22Rv1 (cell line): ENCODE data around the gene GAS7.

ENCODE experiments used
- ZFX ChIP-seq: fragments of 450-650 bp; IDR thresholded peaks from 2 replicates; pipeline ENCODE4 v1.6.1; 2017; ENCODE audit warnings: antibody characterized with exemption, borderline replicate concordance
- TF ChIP-seq, protein P1 (sequence below): fragments of 450-650 bp; IDR thresholded peaks from 2 replicates; pipeline ENCODE4 v1.5.1; 2017; ENCODE audit warnings: mild to moderate bottlenecking

DNA sequence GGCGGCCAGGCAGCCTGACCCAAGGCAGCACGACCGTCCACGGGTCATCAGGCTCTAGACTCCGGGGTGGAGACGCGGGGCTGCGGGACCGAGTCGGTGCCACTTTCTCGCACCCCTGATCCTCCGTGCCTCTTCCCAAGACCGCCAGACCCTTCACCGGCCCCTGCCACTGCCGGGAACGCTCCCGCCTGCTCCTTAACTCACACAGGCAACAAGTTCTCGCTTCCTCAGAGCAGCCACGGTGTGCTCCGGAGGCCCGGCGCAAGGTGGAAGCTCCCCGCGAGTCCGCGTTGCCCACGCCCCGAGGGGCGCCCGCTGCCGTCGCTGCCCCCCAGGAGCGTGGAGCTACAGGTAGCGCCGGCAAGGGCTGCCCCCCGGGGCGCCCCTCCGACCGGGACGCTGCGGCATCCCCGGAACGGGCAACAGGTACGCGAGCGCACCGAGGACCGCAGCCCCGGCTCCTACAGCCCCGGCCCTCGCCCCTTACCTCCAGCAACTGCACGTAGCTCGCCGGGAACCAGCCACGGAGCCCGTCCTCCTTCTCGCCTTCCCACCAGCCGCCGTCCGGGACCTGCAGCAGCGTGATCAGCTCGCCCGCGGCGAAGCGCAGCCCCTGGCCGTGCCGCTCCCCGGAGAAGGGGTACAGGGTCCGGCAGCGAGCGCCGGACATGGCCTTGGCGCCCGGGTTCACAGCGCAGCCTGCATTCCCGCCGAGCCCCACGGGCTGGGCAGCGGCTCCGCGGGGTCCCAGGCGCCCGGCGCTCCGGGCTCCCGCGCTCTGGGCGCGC is 491 bp downstream of the GAS7 start:
- TF ChIP-seq, protein P1, sequence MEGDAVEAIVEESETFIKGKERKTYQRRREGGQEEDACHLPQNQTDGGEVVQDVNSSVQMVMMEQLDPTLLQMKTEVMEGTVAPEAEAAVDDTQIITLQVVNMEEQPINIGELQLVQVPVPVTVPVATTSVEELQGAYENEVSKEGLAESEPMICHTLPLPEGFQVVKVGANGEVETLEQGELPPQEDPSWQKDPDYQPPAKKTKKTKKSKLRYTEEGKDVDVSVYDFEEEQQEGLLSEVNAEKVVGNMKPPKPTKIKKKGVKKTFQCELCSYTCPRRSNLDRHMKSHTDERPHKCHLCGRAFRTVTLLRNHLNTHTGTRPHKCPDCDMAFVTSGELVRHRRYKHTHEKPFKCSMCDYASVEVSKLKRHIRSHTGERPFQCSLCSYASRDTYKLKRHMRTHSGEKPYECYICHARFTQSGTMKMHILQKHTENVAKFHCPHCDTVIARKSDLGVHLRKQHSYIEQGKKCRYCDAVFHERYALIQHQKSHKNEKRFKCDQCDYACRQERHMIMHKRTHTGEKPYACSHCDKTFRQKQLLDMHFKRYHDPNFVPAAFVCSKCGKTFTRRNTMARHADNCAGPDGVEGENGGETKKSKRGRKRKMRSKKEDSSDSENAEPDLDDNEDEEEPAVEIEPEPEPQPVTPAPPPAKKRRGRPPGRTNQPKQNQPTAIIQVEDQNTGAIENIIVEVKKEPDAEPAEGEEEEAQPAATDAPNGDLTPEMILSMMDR, result no peak
- no peak for TF ChIP-seq ZFX
